Stomach (tissue), 4 donors: Measurements from ENCODE around the gene ARPP19.

Source experiments
- POLR2A ChIP-seq, 4 donors: fragments of 450-650 bp; IDR thresholded peaks; one replicate each; pipeline ENCODE4 v1.6.1; 2016; ENCODE audit warnings: antibody characterized with exemption in 4 of 4, control low read depth in 2 of 4, mild to moderate bottlenecking in 1 of 4, moderate library complexity in 1 of 4
- POLR2AphosphoS5 ChIP-seq, 3 donors: sonication (generic); formaldehyde crosslinking; IDR thresholded peaks; one replicate each; pipeline ENCODE4 v1.6.1; 2016; ENCODE audit warnings: antibody characterized with exemption in 3 of 3
- TF ChIP-seq, protein P1 (sequence below), 7 experiments: fragments of 450-650 bp in 4 of 7; fragments of 200-600 bp in 3 of 7; sonication (generic) in 3 of 7; IDR thresholded peaks; one replicate each; pipeline ENCODE4 v1.5.1; 2016 to 2019; ENCODE audit warnings: antibody characterized with exemption in 7 of 7, control low read depth in 2 of 7, mild to moderate bottlenecking in 1 of 7

DNA sequence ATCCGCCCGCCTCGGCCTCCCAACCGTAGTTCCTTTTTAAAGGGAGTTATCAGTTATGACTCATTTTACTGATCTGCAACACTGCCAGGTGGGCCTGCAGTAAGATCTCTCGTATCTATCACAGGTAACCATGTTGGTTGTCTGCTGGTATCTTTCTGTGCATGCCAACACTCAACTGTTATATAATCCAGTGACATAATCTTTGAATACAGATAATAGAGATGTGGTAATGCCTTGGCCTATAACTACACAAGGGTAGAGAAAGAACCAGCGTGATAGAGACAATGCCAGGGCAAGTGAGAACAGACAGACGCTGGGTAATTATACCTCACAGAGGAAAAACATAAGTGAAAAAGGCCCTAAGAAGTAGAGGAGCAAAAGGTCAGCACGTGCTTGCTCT lies 11.0 kb upstream of the ARPP19 start:
- TF ChIP-seq POLR2AphosphoS5 (IDR thresholded peaks at IDR 0.05) (no peak), POLR2A (IDR thresholded peaks at IDR 0.05) (no peak)
- TF ChIP-seq, protein P1, sequence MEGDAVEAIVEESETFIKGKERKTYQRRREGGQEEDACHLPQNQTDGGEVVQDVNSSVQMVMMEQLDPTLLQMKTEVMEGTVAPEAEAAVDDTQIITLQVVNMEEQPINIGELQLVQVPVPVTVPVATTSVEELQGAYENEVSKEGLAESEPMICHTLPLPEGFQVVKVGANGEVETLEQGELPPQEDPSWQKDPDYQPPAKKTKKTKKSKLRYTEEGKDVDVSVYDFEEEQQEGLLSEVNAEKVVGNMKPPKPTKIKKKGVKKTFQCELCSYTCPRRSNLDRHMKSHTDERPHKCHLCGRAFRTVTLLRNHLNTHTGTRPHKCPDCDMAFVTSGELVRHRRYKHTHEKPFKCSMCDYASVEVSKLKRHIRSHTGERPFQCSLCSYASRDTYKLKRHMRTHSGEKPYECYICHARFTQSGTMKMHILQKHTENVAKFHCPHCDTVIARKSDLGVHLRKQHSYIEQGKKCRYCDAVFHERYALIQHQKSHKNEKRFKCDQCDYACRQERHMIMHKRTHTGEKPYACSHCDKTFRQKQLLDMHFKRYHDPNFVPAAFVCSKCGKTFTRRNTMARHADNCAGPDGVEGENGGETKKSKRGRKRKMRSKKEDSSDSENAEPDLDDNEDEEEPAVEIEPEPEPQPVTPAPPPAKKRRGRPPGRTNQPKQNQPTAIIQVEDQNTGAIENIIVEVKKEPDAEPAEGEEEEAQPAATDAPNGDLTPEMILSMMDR (IDR thresholded peaks at IDR 0.05) = no peak
